Liver (tissue), 3 donors: Measurements from ENCODE around the gene CCDC91.

Experiments
- ATF3 ChIP-seq: IDR thresholded peaks from 2 replicates; pipeline ENCODE4 v1.6.1; 2016; ENCODE audit warnings: antibody characterized with exemption
- CTCF ChIP-seq: fragments of 150-350 bp; IDR thresholded peaks from 2 replicates; pipeline ENCODE4 v1.5.1; 2017; ENCODE audit warnings: improper control_type of control experiment, low read depth, low read length; ENCODE audit not compliant: missing input control
- EGR1 ChIP-seq, 2 donors: IDR thresholded peaks; 2 replicates each; pipeline ENCODE4 v1.6.1; 2016 to 2018; ENCODE audit warnings: antibody characterized with exemption in 2 of 2, low read depth in 2 of 2
- GABPA ChIP-seq, 2 donors: IDR thresholded peaks in 1 of 2; conservative IDR thresholded peaks in 1 of 2; 2 replicates each; pipeline ENCODE4 v1.6.1; 2016; ENCODE audit warnings: antibody characterized with exemption in 2 of 2, mild to moderate bottlenecking in 1 of 2, moderate library complexity in 1 of 2
- HNF4A ChIP-seq, 2 donors: conservative IDR thresholded peaks; 2 replicates each; pipeline ENCODE4 v1.6.1; 2016; ENCODE audit warnings: antibody characterized with exemption in 2 of 2, mild to moderate bottlenecking in 2 of 2
- HNF4G ChIP-seq: IDR thresholded peaks from 2 replicates; pipeline ENCODE4 v1.6.1; 2016; ENCODE audit warnings: antibody characterized with exemption
- JUND ChIP-seq, 2 donors: IDR thresholded peaks; 2 replicates each; pipeline ENCODE4 v1.6.1; 2016; ENCODE audit warnings: antibody characterized with exemption in 2 of 2
- RAD21 ChIP-seq, 2 donors: IDR thresholded peaks; 2 replicates each; pipeline ENCODE4 v1.6.1; 2016; ENCODE audit warnings: antibody characterized with exemption in 2 of 2, mild to moderate bottlenecking in 2 of 2
- TAF1 ChIP-seq: conservative IDR thresholded peaks from 2 replicates; pipeline ENCODE4 v1.6.1; 2016; ENCODE audit warnings: antibody characterized with exemption, mild to moderate bottlenecking
- YY1 ChIP-seq: IDR thresholded peaks from 2 replicates; pipeline ENCODE4 v1.6.1; 2016; ENCODE audit warnings: antibody characterized with exemption, mild to moderate bottlenecking
- ZBTB33 ChIP-seq: IDR thresholded peaks from 2 replicates; pipeline ENCODE4 v1.6.1; 2016; ENCODE audit warnings: antibody characterized with exemption
- TF ChIP-seq, protein P1 (sequence below): IDR thresholded peaks from 2 replicates; pipeline ENCODE4 v1.6.1; 2016; ENCODE audit warnings: antibody characterized with exemption, mild to moderate bottlenecking
- TF ChIP-seq, protein P2 (sequence below): IDR thresholded peaks from 2 replicates; pipeline ENCODE4 v1.6.1; 2016; ENCODE audit warnings: antibody characterized with exemption
- donor health status: healthy.
- donor health status: healthy.

DNA sequence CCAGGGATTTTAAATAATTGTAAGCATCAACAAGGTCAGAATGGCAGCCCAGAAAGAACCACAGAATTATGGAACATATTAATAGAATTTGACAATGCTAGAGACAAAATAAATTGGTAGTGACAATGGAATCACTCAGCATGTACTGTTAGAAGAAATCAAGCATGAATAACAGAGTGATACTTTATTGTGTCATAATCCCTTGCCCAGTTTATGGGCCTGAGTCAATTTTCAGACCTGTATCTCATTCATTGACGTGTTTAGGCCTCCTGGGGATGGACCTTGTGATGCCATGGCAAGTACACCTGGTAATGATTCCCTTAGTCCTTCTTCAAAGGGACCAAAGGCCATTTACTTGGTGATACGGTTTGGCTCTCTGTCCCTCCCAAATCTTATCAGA, 12.8 kb upstream of the CCDC91 start:
- TF ChIP-seq CTCF: no peak
- no peak for TF ChIP-seq GABPA (IDR thresholded peaks at IDR 0.05 in 1 of 2, conservative IDR thresholded peaks at IDR 0.05 in 1 of 2)
- TF ChIP-seq YY1: no peak
- no peak for TF ChIP-seq ZBTB33
- TF ChIP-seq HNF4G: no peak
- TF ChIP-seq, protein P1, sequence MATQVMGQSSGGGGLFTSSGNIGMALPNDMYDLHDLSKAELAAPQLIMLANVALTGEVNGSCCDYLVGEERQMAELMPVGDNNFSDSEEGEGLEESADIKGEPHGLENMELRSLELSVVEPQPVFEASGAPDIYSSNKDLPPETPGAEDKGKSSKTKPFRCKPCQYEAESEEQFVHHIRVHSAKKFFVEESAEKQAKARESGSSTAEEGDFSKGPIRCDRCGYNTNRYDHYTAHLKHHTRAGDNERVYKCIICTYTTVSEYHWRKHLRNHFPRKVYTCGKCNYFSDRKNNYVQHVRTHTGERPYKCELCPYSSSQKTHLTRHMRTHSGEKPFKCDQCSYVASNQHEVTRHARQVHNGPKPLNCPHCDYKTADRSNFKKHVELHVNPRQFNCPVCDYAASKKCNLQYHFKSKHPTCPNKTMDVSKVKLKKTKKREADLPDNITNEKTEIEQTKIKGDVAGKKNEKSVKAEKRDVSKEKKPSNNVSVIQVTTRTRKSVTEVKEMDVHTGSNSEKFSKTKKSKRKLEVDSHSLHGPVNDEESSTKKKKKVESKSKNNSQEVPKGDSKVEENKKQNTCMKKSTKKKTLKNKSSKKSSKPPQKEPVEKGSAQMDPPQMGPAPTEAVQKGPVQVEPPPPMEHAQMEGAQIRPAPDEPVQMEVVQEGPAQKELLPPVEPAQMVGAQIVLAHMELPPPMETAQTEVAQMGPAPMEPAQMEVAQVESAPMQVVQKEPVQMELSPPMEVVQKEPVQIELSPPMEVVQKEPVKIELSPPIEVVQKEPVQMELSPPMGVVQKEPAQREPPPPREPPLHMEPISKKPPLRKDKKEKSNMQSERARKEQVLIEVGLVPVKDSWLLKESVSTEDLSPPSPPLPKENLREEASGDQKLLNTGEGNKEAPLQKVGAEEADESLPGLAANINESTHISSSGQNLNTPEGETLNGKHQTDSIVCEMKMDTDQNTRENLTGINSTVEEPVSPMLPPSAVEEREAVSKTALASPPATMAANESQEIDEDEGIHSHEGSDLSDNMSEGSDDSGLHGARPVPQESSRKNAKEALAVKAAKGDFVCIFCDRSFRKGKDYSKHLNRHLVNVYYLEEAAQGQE: no peak
- TF ChIP-seq TAF1: no peak
- TF ChIP-seq, protein P2, sequence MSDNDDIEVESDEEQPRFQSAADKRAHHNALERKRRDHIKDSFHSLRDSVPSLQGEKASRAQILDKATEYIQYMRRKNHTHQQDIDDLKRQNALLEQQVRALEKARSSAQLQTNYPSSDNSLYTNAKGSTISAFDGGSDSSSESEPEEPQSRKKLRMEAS: no peak
- no peak for TF ChIP-seq RAD21 (IDR thresholded peaks at IDR 0.05)
- TF ChIP-seq ATF3: no peak
- no peak for TF ChIP-seq EGR1 (IDR thresholded peaks at IDR 0.05; ENCODE audit: low read depth in 2 of 2)
- no peak for TF ChIP-seq HNF4A (conservative IDR thresholded peaks at IDR 0.05)
- TF ChIP-seq JUND (IDR thresholded peaks at IDR 0.05): no peak
